GM19397 (cell line): ENCODE measurements around the gene IL12RB1.

ENCODE experiments used
- ATAC-seq: cut with Tn5 transposase; IDR thresholded peaks from one replicate; pipeline ENCODE4 v1.9.1; 2021; ENCODE audit warnings: mild to moderate bottlenecking, moderate library complexity; ENCODE audit not compliant: unreplicated experiment

Gene IL12RB1

DNA sequence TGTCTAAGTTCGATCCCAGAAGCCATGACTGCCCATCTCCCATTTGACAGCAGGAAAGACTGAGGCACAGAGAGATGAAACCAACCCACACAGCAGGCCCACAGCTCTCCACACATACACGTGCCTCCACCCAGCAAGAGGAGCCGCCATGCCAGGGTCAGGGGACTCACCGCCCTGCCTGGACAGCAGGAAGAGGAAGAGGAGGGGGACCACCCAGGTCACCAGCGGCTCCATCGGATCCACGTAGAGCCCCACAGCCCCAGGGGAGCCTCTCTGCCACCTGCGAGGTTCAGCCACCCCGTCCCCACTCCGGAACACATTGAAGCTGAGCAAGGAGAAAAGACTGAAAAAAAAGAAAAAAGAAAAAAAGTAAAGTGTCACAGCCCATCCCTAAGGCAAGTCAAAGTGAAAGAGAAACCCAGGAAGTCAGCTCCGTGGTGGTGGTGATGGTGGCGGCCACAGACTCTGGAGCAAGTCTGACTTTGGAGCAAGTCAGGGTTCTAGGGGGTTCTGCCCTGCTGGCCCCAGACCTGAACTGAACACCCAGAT is at the start of gene IL12RB1:
Gene IL12RB1 (minus strand): TSS at position 345 of the 549 bp plus-strand sequence. CDS start 111 bp downstream, at position 234.
- no peak for ATAC-seq

DNA sequence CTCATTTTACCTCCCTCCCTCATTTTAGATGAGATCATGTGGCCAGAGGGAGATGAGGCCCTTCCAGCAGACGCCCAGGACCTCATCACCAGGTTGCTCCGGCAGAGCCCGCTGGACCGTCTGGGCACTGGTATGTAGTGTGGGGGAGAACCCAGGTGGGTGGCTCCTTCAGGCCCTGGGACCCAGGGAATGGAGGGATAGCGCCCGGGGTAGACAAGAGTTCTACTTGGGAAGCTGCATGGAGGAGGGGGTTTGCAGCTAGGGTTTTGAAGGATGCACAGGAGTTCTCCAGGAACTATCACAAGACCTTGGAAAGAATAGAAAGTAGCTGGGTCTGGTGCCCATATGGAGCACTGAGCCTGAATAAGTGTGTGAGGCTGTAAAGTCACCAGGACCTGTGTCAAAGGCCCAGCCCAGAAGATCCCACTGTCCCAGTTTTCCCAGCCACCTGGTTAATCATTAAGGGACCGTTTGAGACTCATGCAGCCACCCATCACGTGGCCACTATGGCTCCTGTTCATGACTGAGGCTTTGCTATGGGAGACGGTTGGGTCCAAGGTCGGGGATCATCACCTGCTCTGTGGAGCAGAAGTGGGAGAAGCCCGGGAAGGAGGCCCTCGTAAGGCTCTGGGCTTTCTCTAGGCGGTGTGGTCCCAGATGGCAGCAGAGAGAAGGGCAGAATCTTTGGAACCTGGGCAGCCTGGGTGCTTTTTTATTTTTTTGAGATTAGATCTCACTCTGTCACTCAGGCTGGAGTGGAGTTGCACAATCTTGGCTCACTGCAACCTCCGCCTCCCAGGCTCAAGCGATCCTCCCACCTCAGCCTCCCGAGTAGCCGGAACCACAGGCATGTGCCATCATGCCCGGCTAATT is 49.2 kb upstream of the IL12RB1 start:
- ATAC-seq = no peak

DNA sequence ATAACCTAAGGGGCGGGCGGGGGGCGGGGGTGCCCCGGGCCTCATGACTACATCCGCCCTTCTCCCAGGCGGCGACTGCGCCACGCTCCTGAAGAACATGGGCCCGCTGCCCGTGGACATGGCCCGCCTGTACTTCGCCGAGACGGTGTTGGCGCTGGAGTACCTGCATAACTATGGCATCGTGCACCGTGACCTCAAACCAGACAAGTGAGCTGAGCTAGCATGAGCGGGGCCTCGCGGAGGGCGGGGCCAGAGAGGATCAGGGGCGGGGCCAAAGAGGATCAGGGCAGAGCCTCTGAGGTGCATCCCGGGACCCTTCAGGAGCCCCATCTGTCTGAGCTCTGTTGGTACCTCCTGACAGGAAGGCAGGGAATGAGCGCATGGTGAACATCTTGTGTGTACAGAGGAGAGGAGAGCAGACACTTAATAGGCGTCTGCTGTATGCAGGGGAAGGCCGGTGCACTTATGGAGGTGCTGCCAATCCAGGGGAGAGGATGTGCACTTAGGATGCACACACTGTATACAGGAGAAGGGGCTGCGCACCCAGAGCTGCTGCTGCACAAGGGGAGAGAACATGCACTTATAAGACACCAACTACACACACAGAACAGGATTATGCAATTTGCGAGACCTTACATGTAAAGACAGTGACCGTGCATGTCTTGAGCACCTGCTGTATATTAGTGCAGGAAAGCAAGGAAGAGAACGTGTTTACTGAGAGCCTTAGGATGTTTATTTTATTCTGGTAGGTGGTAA is 45.3 kb upstream of the IL12RB1 start:
- ATAC-seq = no peak

DNA sequence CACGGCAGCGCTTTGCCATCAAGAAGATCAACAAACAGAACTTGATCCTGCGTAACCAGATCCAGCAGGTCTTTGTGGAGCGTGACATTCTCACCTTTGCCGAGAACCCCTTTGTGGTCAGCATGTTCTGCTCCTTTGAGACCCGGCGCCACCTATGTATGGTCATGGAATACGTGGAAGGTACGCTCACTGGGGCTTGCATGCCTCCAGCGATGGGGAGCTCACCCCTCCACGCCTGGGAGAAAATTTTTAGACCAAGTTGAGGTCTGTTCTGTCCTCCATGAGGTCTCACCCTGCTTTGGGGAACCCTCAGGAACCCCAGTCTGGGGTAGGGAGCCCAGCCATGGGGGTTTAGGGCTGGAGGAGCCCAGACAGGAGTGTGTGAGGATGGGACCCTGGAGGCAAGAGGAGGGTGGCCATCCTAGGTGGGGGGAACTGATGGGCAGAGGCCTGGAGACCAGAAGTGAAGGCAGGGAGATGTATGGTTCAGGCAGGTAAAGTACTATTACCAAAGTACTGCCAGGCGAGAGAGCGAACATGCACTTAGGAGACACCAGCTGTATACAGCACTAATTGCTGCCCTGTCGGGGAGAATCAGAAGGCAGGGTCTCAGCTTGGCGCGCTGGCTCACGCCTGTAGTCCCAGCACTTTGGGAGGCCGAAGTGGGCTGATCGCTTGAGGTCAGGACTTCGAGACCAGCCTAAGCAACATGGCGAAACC is 43.9 kb upstream of the IL12RB1 start:
- no peak for ATAC-seq

DNA sequence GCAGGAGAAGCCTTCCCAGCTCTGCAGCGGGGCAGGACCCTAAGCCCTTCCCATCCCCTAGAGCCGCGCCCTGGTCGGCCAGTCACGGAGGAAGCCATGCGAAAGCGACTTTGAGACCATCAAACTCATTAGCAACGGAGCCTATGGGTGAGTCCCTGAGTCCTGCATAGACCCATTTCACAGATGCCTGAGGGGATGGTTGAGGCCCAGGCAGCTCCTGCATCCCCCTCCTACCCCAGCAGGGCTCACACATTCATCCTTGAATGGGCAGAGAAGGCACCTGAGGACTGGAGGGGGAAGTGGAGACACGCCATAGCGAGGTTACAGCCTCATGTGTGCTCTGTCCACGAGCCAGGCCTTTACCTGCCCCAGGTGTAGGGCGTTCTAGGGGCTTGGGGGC is 42.1 kb upstream of the IL12RB1 start:
- no peak for ATAC-seq

DNA sequence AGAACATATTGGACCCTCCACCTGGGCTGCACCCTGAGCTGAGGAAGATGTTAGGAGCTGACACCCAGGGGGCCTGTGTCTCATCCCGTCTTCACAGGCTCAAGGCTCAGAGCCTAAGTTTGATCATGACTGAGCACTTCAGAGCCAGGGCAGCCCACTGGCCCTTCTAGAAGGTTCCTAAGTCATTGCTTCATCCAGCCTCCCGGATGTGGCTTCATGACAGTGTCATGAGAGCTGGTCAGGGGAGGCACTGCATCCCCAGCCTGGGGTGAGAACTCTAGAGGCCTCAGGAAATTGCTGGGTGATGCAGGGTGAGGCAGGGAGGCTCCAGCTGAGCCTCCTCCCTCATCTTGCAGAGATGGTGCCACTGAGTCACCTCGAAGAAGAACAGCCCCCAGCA is 41.3 kb upstream of the IL12RB1 start:
- no peak for ATAC-seq

DNA sequence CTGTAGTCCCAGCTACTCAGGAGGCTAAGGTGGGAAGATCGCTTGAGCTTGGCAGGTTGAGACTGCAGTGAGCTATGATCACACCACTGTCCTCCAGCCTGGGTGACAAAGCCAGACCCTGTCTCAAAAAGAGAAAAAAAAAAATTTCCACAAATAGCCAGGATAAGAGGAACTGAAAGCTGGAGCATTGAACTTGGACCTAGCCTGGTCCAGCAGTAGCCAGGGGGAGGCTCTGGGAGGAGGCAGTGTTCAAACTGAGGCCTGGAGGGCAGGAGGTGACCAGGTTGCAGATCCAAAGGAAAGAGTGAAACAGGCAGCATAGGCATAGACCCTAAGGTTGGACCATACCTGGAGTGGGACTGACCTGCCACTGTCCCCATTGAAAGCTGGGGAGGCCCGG is 39.4 kb upstream of the IL12RB1 start:
- ATAC-seq = no peak

DNA sequence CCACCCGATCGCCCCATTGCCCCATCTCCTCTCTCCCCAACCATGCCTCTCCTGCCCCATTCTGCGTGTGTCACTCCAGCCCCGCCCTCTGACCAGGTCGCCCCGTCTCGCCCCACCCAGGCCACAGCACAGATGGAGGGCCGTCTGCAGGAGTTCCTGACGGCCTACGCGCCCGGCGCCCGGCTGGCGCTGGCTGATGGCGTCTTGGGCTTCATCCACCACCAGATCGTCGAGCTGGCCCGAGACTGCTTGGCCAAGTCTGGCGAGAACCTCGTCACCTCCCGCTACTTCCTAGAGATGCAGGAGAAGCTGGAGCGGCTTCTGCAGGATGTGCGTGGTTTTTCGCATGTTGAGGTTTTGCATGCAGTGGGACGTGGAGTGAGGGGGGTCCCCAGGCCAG is 37.1 kb upstream of the IL12RB1 start:
- ATAC-seq = no peak

DNA sequence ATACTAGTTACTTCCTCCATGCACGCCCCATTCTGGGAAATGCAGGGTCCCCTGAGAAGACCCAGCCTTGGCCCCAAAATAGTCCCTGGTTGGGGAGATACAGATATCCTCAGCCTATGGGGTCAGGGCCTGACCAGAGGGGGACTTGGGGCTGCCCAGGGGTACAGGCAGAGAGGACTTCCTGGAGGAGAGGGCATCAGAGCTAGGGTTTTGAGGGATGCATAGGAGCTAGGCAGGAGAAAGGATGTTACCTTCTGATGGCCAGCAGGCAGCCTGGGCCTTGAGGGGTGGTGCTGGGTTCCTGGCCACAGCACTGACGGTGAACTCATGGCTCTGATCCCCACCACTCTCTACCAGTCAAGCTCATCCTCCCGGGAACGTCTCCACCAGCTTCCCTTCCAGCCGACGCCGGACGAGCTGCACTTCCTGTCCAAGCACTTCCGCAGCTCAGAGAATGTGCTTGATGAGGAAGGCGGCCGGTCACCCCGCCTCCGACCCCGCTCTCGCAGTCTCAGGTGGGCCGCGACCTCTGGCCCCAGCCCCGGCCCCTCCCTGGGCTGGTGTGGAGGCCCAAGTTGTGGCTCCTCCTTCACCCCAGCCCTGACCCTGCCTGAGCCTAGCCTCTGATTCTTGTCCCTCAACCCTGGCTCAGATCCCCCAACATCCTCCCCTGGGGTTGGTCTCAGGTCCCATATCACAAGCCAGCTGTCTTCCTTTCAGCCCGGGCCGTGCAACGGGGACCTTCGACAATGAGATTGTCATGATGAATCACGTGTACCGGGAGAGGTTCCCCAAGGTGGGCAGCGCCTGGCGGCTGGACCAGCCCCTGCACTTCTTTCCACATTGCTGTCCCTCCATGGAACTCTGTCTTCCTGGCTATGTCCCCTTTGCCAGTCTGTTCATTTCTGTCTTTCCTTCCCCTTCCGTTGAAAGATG is 36.4 kb upstream of the IL12RB1 start:
- no peak for ATAC-seq

DNA sequence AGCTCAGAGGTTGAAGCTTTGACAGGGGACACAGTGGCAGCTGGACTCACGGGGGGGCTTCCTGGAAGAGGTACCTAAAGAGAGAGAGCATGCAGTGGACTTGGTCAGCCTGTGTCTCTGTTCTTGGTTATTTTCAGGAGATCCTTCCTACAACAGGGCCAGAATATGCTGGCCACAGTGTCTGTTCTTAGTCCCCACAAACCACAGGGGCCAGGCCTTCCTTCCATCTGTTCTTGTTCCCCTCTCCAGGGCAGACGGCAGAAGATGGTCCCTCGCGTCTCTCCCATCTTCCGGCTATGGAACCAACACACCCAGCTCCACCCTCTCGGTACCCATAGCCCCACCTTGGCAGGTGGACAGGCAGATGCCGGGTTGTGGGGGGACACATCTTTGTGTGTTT is 35.7 kb upstream of the IL12RB1 start:
- no peak for ATAC-seq

DNA sequence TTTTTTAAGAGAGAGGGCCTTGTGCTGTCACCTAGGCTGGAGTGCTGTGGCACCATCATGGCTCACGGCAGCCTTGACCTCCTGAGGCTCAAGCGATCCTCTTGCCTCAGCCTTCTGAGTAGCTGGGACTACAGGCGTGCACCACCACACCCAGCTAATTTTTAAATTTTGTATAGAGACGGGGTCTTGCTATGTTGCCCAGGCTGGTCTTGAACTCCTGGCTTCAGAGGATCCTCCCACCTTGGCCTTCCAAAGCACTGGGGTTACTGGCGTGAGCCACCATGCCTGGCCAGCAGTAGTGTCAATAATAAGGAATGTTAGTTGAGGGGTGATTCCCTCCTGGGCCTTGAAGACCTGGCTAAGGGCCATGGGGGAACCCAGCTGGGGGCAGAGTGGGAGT is 34.4 kb upstream of the IL12RB1 start:
- ATAC-seq = no peak

DNA sequence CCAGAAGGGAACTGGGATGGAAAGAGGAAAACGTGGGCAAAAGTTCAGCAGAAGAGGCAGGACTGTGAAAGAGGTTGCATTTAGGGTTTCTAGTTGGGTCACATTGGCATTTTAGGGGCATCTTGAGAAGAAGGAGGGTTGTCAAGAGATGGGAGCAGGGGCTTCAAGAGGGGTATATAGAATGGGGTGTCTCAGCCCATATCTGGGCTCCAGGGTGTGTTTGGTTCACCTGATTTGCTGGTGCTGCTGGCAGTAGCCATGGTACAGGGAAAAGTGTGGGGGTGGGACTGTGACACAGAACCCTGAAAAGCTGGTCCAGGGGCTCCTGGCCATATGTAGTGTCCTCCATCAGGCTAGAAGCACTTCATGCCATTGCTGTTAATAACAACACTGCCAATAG is 33.4 kb upstream of the IL12RB1 start:
- ATAC-seq = no peak

DNA sequence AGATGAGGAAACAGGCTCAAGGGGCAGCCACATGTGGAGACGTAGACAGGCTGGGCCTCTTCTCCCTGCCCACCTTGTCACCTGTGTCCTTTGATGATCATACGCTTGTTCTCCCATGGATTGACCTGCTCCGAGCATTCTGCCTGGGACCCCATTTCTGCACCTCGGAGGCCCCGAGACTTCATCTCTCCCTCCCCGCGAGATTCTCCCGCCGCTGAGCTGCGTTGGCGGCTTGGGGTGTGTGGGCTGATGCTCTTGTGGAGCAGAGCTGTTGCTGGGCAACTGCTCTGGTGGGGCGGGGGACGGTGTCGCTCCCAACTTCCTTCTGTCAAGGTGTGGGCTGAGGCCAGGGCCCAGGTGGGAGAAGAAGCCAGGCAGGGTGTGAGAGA is 33.0 kb upstream of the IL12RB1 start:
- no peak for ATAC-seq

DNA sequence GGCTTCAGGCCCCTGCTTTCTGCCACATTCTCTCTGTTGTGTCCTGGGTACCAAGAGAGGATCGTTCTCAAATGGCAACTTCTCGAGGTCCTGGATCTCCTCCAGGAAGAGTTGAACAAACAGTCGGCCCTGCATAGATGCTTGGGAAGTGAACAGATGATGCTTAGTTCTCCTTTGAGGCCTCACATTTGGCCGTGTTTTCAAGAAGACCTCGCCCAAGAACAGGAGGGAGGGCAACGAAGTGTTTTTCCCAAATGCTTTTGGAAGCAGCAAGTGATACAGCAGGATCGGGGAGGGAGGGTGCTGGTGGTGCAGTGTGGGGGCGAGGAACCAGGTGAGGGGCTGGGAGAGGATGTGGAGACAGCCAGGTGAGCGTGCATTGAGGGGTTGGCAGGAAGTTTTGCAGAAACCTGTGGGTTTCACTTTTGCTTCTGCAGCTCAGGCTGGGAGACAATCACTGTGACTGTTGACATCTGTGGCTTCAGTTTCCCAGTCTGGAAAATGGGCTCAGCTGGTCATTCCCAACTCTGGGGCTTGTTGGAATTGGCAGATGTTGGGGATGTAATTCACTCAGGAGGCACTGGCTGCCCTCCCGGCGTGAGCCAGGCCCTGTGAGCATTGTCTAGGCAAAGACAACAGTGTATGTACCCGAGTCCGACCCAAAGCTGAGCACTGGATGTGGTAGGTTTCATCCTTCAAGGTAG is 32.4 kb upstream of the IL12RB1 start:
- no peak for ATAC-seq

DNA sequence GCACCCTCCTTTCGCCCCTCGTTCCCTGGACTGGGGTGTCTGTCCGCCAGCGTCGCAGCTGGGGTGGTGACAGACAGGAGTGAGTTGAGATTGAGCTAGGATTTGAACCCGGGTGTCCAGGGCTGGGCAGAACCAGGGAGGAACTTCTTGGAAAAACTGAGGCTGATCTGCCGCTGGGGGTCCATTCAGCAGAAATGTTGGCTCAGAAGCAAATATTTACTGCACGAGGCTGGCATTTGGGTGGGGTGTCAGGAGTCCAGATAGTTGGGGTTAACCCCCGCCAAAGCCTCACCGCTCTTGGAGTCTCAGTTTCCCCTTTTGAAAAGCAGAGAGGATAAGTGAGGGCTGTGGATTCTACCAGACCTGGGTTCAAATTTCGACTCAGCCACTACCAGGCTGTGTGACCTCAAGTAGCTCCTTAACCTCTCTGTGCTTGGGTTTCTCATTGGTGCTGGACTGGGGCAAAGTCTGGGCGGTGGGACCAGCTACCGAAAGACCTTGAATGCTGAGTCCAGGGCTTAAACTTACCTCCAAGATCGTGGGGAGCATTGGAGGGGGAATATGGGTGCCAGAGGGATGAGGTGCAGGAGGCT is 31.8 kb upstream of the IL12RB1 start:
- no peak for ATAC-seq

DNA sequence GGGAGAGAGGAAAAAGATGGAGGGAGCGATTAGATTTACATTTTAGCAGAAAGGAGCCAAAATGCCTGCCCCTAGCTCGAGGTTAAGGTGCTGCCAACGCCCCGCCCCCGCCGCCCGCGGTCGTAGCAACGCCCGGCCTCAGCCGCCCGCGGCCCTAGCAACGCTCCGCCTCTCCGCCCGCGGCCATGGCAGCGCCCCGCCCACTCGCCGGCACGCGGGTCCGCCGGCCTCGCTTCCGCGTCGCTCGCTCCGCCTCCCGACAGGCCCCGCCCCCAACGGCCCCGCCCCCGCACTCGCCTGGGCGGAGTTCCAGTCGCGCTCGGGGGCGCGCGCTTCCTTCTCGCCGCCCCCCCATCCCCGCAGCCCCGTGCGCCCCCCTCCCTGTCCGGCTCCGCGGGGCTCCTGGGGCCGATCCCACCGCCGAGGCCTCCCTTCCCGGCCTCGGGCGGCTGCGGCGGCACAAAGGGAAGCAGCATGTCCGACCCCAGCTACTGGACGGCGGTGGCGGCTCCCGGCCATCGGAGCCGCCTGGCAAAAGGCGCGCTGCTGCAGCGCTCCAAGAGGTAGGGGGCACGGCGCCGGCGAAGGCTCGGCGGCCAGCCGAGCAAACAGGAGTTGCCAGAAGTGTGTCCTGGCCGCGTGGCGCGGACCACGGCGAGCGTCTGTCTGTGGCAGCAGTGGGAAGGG is 31.1 kb upstream of the IL12RB1 start:
- ATAC-seq = peak; percentile 82

DNA sequence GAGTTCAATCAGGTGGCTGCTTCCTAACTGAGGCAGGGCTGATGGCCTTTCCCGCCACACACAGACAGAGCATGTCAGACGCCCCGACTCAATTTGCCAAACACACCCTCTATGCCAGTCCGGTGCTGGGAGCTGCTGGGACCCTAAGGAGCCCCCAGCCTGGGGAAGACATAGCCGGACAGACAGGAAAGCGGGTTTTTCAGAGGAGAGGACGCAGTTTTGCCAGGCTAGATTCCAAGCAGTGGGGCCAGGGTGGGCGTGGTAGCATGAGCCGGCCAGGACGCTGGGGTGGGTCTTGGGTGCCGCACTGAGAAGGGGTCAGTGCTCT is 30.6 kb upstream of the IL12RB1 start:
- no peak for ATAC-seq

DNA sequence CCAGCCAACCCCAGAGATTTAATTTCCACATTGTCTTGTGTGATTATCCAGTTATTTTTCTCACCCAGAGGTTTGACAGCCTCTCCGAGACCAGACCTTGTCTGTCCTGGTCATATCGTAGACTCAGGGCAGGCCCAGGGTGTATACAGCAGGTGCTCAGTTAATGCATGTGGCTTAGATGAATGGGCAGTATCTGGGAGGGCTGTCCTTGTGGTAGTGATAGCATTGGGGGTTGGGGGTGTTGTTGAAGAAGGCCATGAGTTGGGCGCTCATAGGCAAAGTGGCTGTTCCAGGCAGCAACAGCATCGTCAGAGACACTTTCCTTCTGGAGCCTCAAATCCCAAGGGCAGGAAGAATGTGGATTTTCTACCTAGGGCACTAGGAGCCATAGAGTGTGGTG is 27.7 kb upstream of the IL12RB1 start:
- ATAC-seq = no peak

DNA sequence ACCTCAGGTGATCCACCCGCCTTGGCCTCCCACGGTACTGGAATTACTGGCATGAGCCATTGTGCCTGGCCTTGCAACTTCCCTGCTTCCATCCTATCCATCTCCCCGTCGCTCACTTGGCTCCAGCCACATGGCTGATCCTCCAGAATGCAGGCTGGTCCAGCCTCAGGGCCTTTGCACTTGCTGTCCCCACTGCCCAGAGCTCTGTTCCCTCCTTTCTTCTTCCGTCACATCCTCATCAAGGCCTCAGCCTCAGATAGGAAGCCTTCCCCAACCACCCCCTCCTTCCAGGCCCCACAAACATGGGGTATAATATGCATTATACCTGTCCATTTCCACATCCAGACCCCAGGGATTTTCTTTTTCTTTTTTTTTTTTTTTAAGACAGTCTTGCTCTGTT is 27.1 kb upstream of the IL12RB1 start:
- no peak for ATAC-seq
